ENCODE measurements around the gene ZBTB16. TPM values are rescaled to one million over a fixed set of nuclear protein-coding genes. Genes with fewer than 3 reads are reported as not detected.

Gene ZBTB16
- total RNA-seq, 1 donor: under 0.01 TPM

DNA sequence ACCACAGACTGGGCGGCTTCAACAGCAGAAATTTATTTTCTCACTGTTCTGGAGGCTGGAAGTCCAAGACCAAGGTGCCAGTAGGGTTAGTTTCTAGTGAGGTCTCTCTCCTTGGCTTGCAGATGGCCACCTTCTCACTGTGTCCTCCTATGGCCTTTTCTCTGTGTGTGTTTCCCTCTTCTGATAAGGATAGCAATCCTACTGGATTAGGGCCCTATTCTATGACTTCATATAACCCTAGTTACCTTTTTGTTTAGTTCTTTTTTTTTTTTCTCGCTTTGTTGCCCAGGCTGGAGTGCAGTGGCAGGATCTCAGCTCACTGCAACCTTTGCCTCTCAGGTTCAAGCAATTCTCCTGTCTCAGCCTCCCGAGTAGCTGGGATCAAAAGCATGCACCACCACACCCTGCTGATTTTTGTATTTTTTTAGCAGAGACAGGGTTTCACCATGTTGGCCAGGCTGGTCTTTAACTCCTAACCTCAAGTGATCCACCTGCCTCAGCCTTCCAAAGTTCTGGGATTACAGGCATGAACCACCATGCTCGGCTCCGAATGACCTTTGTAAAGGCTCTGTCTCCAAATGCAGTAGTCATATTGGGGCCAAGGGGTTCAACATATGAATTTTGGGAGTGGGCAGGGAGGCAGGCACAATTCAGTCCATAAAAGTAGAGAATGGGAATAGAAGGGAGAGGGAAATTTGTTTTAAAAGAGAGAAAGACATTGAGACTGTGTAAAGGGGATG is 211.2 kb downstream of the ZBTB16 start:
- Histone ChIP-seq H3K4me2 (ENCODE audit: insufficient read depth, low read length) (no peak overlapping the region), H3K9me3 (ENCODE audit: low read depth, low read length) (no peaks in the 10 kb centered on the region), H3K36me3 (ENCODE audit: insufficient read depth, low read length) (no peaks in the 10 kb centered on the region), H3K4me1 (ENCODE audit: insufficient read depth, low read length) (no peaks in the 10 kb centered on the region), H3K4me3 (ENCODE audit: insufficient read depth, low read length) (no peak overlapping the region), H3K79me2 (ENCODE audit: insufficient read depth, low read length) (no peaks in the 10 kb centered on the region), H2AFZ (ENCODE audit: low read length) (no peak overlapping the region), H3K27ac (ENCODE audit: low read depth, low read length) (no peak overlapping the region), H4K20me1 (ENCODE audit: insufficient read depth, low read length) (no peaks in the 10 kb centered on the region), H3K27me3 (ENCODE audit: insufficient read depth, low read length) (peaks cover 47% of the 10 kb centered on the region)
- no peak for DNase-seq (ENCODE audit: insufficient read length, low spot score, missing footprints)
- TF ChIP-seq, protein P1, sequence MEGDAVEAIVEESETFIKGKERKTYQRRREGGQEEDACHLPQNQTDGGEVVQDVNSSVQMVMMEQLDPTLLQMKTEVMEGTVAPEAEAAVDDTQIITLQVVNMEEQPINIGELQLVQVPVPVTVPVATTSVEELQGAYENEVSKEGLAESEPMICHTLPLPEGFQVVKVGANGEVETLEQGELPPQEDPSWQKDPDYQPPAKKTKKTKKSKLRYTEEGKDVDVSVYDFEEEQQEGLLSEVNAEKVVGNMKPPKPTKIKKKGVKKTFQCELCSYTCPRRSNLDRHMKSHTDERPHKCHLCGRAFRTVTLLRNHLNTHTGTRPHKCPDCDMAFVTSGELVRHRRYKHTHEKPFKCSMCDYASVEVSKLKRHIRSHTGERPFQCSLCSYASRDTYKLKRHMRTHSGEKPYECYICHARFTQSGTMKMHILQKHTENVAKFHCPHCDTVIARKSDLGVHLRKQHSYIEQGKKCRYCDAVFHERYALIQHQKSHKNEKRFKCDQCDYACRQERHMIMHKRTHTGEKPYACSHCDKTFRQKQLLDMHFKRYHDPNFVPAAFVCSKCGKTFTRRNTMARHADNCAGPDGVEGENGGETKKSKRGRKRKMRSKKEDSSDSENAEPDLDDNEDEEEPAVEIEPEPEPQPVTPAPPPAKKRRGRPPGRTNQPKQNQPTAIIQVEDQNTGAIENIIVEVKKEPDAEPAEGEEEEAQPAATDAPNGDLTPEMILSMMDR (IDR thresholded peaks at IDR 0.05; ENCODE audit: extremely low read depth, low read depth, low read length): no peak

DNA sequence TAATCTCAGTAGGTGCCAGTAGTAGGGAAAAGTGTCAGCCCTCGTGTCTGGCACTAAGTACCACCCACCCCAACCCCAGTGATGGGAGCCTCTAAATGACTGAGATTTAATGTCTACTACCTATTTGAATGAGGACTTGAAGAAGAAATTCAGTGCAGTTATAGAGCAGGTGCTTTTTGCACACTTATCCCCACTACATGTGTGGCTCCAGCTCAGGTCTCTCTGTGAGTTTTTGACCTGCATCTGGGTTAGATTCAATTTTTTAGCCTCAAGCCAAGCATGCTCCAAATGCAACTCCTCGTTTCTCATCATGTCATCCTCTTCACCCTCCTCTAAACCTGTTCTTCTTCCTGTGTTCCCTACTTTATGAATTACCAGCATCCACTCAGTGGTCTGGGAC is 211.8 kb downstream of the ZBTB16 start:
- H3K27ac ChIP-seq (ENCODE audit: low read depth, low read length): no peak overlapping the region
- TF ChIP-seq, protein P1 (IDR thresholded peaks at IDR 0.05; ENCODE audit: extremely low read depth, low read depth, low read length): no peak
- H3K79me2 ChIP-seq (ENCODE audit: insufficient read depth, low read length): no peaks in the 10 kb centered on the region
- no peaks in the 10 kb centered on the region for H3K4me1 ChIP-seq (ENCODE audit: insufficient read depth, low read length)
- no peak overlapping the region for H3K4me2 ChIP-seq (ENCODE audit: insufficient read depth, low read length)
- no peaks in the 10 kb centered on the region for H4K20me1 ChIP-seq (ENCODE audit: insufficient read depth, low read length)
- H3K9me3 ChIP-seq (ENCODE audit: low read depth, low read length): no peaks in the 10 kb centered on the region
- H3K4me3 ChIP-seq (ENCODE audit: insufficient read depth, low read length): no peak overlapping the region
- H3K36me3 ChIP-seq (ENCODE audit: insufficient read depth, low read length): no peaks in the 10 kb centered on the region
- no peak overlapping the region for H2AFZ ChIP-seq (ENCODE audit: low read length)
- DNase-seq (ENCODE audit: insufficient read length, low spot score, missing footprints): no peak
- H3K27me3 ChIP-seq (ENCODE audit: insufficient read depth, low read length): peaks cover 50% of the 10 kb centered on the region

DNA sequence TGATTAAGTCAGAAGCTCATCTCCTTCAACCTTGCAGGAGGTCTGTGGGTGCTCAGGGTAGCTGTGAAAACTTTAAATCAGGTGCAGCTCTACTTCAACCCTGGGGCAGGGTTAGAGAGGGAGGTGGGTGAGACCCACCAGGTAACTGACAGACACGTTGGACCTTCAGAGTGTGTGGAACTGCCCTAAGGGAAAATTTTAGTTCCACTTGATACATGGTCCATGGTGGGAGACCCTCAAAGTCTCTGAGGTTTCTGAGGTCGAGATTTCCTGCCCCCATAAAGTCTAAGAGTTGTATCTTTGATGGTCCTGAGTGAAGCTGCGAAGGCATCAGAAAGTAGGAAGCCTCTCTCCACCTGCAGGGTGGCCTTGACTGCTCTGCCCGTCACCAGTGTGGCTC is 212.8 kb downstream of the ZBTB16 start:
- no peak overlapping the region for H3K27ac ChIP-seq (ENCODE audit: low read depth, low read length)
- no peak for DNase-seq (ENCODE audit: insufficient read length, low spot score, missing footprints)
- no peaks in the 10 kb centered on the region for H3K9me3 ChIP-seq (ENCODE audit: low read depth, low read length)
- TF ChIP-seq, protein P1 (IDR thresholded peaks at IDR 0.05; ENCODE audit: extremely low read depth, low read depth, low read length): no peak
- no peak overlapping the region for H3K4me2 ChIP-seq (ENCODE audit: insufficient read depth, low read length)
- H2AFZ ChIP-seq (ENCODE audit: low read length): no peak overlapping the region
- no peaks in the 10 kb centered on the region for H3K4me1 ChIP-seq (ENCODE audit: insufficient read depth, low read length)
- H4K20me1 ChIP-seq (ENCODE audit: insufficient read depth, low read length): no peaks in the 10 kb centered on the region
- H3K79me2 ChIP-seq (ENCODE audit: insufficient read depth, low read length): no peaks in the 10 kb centered on the region
- H3K27me3 ChIP-seq (ENCODE audit: insufficient read depth, low read length): peaks cover 55% of the 10 kb centered on the region
- no peak overlapping the region for H3K4me3 ChIP-seq (ENCODE audit: insufficient read depth, low read length)
- H3K36me3 ChIP-seq (ENCODE audit: insufficient read depth, low read length): no peaks in the 10 kb centered on the region

DNA sequence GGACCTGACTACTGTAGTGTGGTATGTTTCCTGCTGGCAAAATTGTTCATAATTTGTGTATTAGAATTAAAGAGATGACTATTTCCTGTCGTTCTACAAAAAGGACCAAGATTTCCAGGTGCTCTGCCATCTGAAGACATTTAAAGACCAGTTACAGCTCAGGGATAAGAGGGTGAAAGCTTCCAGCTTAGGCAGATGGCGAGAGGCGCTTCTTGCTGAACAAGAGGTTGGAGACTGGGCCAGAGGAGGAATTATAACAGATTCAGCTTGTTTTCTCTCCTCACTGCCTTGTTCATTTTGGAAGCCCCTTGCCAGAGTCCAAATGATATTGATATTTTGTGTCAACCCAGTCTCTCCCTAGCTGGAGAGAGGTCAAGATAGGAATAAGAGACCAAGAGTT is 213.6 kb downstream of the ZBTB16 start:
- Histone ChIP-seq H3K9me3 (ENCODE audit: low read depth, low read length) (no peaks in the 10 kb centered on the region), H3K4me1 (ENCODE audit: insufficient read depth, low read length) (no peaks in the 10 kb centered on the region), H3K4me2 (ENCODE audit: insufficient read depth, low read length) (no peak overlapping the region), H3K4me3 (ENCODE audit: insufficient read depth, low read length) (no peak overlapping the region), H4K20me1 (ENCODE audit: insufficient read depth, low read length) (no peaks in the 10 kb centered on the region), H3K79me2 (ENCODE audit: insufficient read depth, low read length) (no peaks in the 10 kb centered on the region), H3K36me3 (ENCODE audit: insufficient read depth, low read length) (no peaks in the 10 kb centered on the region), H3K27me3 (ENCODE audit: insufficient read depth, low read length) (peaks cover 55% of the 10 kb centered on the region), H3K27ac (ENCODE audit: low read depth, low read length) (no peak overlapping the region), H2AFZ (ENCODE audit: low read length) (no peak overlapping the region)
- no peak for DNase-seq (ENCODE audit: insufficient read length, low spot score, missing footprints)
- TF ChIP-seq, protein P1 (IDR thresholded peaks at IDR 0.05; ENCODE audit: extremely low read depth, low read depth, low read length): no peak
